Stimulated activated CD4-positive, alpha-beta T cell treated with anti-CD3 and anti-CD28 coated beads, Interleukin-1b, Interleukin-23, amount 100 ng/mL, for 4 hours (primary cell): ENCODE measurements around the gene A2ML1.
"Not testable (repeated sequence)": the region's sequence is repeated elsewhere in the genome, so short reads cannot be mapped to it uniquely, and the experiment has no call there.

ENCODE experiments used
- DNase-seq, 2 donors: peaks; one replicate each; pipeline ENCODE4 v3.0.0-alpha.2; 2020; ENCODE audit warnings: low read depth in 2 of 2

A2ML1 gene

GRCh38 chr12:8822298-8822697 is at the start of gene A2ML1:
TSS of gene A2ML1 (plus strand) at chr12:8822621. CDS start at chr12:8822652, 31 bp downstream.
- no peak for DNase-seq

- DNase-seq, result no peak
These were observed 49.0 kb upstream of the A2ML1 start for GRCh38 chr12:8773461-8773860.

GRCh38 chr12:8779281-8779680 is 43.1 kb upstream of the A2ML1 start:
- DNase-seq, result no peak

- no peak for DNase-seq
These were observed 42.6 kb upstream of the A2ML1 start for GRCh38 chr12:8779862-8780261.

GRCh38 chr12:8780389-8780788 is 42.0 kb upstream of the A2ML1 start:
- no peak for DNase-seq

- DNase-seq, result no peak
These were observed 40.9 kb upstream of the A2ML1 start for GRCh38 chr12:8781381-8782127.

- DNase-seq, result no peak
These were observed 38.0 kb upstream of the A2ML1 start for GRCh38 chr12:8784290-8784888.

- DNase-seq, result no peak
These were observed 36.9 kb upstream of the A2ML1 start for GRCh38 chr12:8785499-8785898.

GRCh38 chr12:8787206-8787605 is 35.2 kb upstream of the A2ML1 start:
- DNase-seq, result not testable (repeated sequence)

- DNase-seq, result not testable (repeated sequence)
These were observed 33.7 kb upstream of the A2ML1 start for GRCh38 chr12:8788706-8789105.

- DNase-seq, result not testable (repeated sequence)
These were observed 32.9 kb upstream of the A2ML1 start for GRCh38 chr12:8789341-8790013.

- not testable (repeated sequence) for DNase-seq
These were observed 29.2 kb upstream of the A2ML1 start for GRCh38 chr12:8793226-8793625.

GRCh38 chr12:8794611-8795010 is 27.8 kb upstream of the A2ML1 start:
- not testable (repeated sequence) for DNase-seq

- no peak for DNase-seq
These were observed 25.4 kb upstream of the A2ML1 start for GRCh38 chr12:8796831-8797626.

- DNase-seq, result not testable (repeated sequence)
These were observed 21.2 kb upstream of the A2ML1 start for GRCh38 chr12:8801213-8801612.

GRCh38 chr12:8804833-8805232 is 17.6 kb upstream of the A2ML1 start:
- not testable (repeated sequence) for DNase-seq

- not testable (repeated sequence) for DNase-seq
These were observed 16.9 kb upstream of the A2ML1 start for GRCh38 chr12:8805487-8805886.

- not testable (repeated sequence) for DNase-seq
These were observed 15.3 kb upstream of the A2ML1 start for GRCh38 chr12:8807084-8807483.

GRCh38 chr12:8810112-8810511 is 12.3 kb upstream of the A2ML1 start:
- not testable (repeated sequence) for DNase-seq

GRCh38 chr12:8813572-8814357 is 8.7 kb upstream of the A2ML1 start:
- DNase-seq, result no peak

GRCh38 chr12:8816448-8817050 is 5.9 kb upstream of the A2ML1 start:
- DNase-seq, result no peak
